Prostate gland (tissue), 2 donors: ENCODE results near the gene KHNYN. TPM values are rescaled to one million over a fixed set of nuclear protein-coding genes. Genes with fewer than 3 reads are reported as not detected.

Experiments
- DNase-seq: peaks from one replicate; pipeline ENCODE4 v3.0.0-alpha.2; 2019; ENCODE audit warnings: low spot score
- H3K27ac ChIP-seq, 2 donors: fragments of 200-600 bp; sonication (generic); 2 replicates each; pipeline ENCODE4 v1.5.1; 2017 to 2019
- H3K27me3 ChIP-seq: fragments of 200-600 bp; sonication (generic); replicated peaks from 2 replicates; pipeline ENCODE4 v1.5.1; 2019; ENCODE audit not compliant: insufficient read depth
- H3K36me3 ChIP-seq, 2 donors: fragments of 200-600 bp; sonication (generic); 1 replicate in 1 of 2; 2 replicates in 1 of 2; pipeline versions ENCODE4 v1.5.1 to v1.8.1; 2017 to 2019
- H3K4me1 ChIP-seq: fragments of 200-600 bp; sonication (generic); replicated peaks from 2 replicates; pipeline ENCODE4 v1.5.1; 2019
- H3K4me3 ChIP-seq, 2 donors: fragments of 200-600 bp; sonication (generic); 2 replicates each; pipeline ENCODE4 v1.5.1; 2017 to 2019
- H3K9me3 ChIP-seq: fragments of 200-600 bp; sonication (generic); 2 replicates; pipeline ENCODE4 v1.5.1; 2017
- CTCF ChIP-seq, 4 experiments: fragments of 200-600 bp in 2 of 4; fragments of 450-650 bp in 2 of 4; sonication (generic) in 2 of 4; IDR thresholded peaks; 1 replicate in 3 of 4; 2 replicates in 1 of 4; pipeline ENCODE4 v1.5.1; 2016 to 2019; ENCODE audit warnings: antibody characterized with exemption in 4 of 4, mild to moderate bottlenecking in 2 of 4, moderate library complexity in 2 of 4
- POLR2A ChIP-seq: fragments of 450-650 bp; IDR thresholded peaks from one replicate; pipeline ENCODE4 v1.6.1; 2016; ENCODE audit warnings: antibody characterized with exemption, mild to moderate bottlenecking
- POLR2AphosphoS5 ChIP-seq: sonication (generic); formaldehyde crosslinking; IDR thresholded peaks from one replicate; pipeline ENCODE4 v1.6.1; 2017; ENCODE audit warnings: antibody characterized with exemption
- WGBS: methylation state at CpG from one replicate; pipeline ENCODE4 v1.1.5; 2018; 5-methylcytosine and 5-hydroxymethylcytosine counted together
- intact Hi-C: fragments of 100-400 bp; cut with DNase I; formaldehyde crosslinking; loops from one replicate; pipeline ENCODE4 v1.14.2; 2022
- total RNA-seq, 2 donors: library from RNA; depleted of rRNA; stranded (reverse); fragments of >200 nt; gene quantifications; one replicate each; pipeline ENCODE4 v1.1.0, GENCODE V29; 2016

Gene KHNYN
- total RNA-seq, 2 donors from 2014 or later: 57.0 to 91.2 TPM

DNA sequence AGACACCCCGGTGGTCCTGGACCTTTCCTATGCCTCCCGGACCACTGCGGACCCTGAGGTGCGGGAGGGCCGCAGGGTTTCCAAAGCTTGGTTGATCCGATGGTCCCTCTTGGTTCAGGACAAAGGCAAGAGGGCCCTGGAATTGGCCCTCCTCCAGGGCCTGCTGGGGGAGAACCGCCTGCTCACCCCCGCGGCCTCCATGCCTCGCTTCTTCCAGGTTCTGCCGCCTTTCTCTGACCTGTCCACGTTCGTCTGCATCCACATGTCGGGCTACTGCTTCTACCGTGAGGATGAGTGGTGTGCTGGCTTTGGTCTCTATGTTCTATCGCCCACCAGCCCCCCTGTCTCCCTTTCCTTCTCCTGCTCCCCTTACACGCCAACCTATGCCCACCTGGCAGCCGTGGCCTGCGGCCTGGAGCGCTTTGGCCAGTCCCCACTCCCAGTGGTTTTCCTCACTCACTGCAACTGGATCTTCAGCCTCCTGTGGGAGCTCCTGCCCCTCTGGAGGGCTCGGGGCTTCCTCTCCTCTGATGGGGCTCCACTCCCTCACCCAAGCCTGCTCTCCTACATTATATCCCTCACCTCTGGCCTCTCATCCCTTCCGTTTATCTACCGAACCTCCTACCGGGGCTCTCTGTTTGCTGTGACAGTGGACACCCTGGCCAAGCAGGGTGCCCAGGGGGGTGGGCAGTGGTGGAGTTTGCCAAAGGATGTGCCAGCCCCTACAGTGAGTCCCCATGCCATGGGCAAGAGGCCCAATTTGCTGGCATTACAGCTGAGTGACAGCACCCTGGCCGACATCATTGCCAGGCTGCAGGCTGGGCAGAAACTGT lies 14.1 kb upstream of the KHNYN start:
- no peak overlapping the region for H3K4me3 ChIP-seq
- intact Hi-C loops: no loop called here
- no peaks in the 10 kb centered on the region for H3K36me3 ChIP-seq
- 82% methylated on average over 25 of the region's 25 CpGs for WGBS
- no peak for DNase-seq
- H3K4me1 ChIP-seq: no peaks in the 10 kb centered on the region
- no peak overlapping the region for H3K27ac ChIP-seq
- H3K9me3 ChIP-seq: no peaks in the 10 kb centered on the region
- H3K27me3 ChIP-seq: no peaks in the 10 kb centered on the region
- TF ChIP-seq POLR2A: no peak
- TF ChIP-seq POLR2AphosphoS5: no peak
- no peak for TF ChIP-seq CTCF (IDR thresholded peaks at IDR 0.05)

GRCh38 chr14:24416254-24416931 lies 13.4 kb upstream of the KHNYN start:
- H3K36me3 ChIP-seq: no peaks in the 10 kb centered on the region
- H3K4me3 ChIP-seq: no peak overlapping the region
- no peak overlapping the region for H3K27ac ChIP-seq
- WGBS: 79% methylated on average over 19 of the region's 19 CpGs
- no peaks in the 10 kb centered on the region for H3K4me1 ChIP-seq
- no peak for DNase-seq
- H3K9me3 ChIP-seq: no peaks in the 10 kb centered on the region
- H3K27me3 ChIP-seq: no peaks in the 10 kb centered on the region
- intact Hi-C loops: no loop called here
- TF ChIP-seq POLR2AphosphoS5: no peak
- TF ChIP-seq POLR2A: no peak
- TF ChIP-seq CTCF (IDR thresholded peaks at IDR 0.05): no peak

DNA sequence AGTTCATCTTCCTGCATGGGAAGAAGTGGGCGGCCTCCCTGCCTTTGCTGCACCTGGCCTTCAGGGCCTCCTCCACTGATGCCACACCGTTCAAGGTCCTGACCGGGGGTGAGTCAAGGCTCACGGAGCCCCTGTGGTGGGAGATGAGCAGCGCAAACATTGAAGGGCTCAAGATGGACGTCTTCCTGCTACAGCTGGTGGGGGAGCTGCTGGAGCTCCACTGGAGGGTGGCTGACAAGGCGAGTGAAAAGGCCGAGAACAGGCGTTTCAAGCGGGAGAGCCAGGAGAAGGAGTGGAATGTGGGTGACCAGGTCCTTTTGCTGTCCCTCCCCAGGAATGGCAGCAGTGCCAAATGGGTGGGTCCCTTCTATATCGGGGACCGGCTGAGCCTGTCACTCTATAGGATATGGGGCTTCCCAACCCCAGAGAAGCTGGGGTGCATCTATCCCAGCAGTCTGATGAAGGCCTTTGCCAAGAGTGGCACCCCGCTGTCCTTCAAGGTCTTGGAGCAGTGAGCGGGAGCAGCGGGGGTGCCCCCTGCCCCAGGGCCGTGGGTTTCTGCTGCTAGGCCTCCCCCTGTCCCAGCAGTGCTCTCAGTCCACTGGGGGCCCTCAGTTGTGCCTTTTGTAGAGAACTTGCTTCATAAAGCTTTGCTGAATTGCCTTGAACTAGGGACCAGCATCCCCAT lies 12.7 kb upstream of the KHNYN start:
- Histone ChIP-seq H3K4me3 (no peak overlapping the region), H3K9me3 (no peaks in the 10 kb centered on the region), H3K27me3 (no peaks in the 10 kb centered on the region), H3K36me3 (no peaks in the 10 kb centered on the region), H3K4me1 (no peaks in the 10 kb centered on the region), H3K27ac (no peak overlapping the region)
- intact Hi-C loops: no loop called here
- 81% methylated on average over 15 of the region's 16 CpGs for WGBS
- no peak for DNase-seq
- TF ChIP-seq POLR2AphosphoS5: no peak
- no peak for TF ChIP-seq POLR2A
- no peak for TF ChIP-seq CTCF (IDR thresholded peaks at IDR 0.05)

- H3K9me3 ChIP-seq: no peaks in the 10 kb centered on the region
- no peaks in the 10 kb centered on the region for H3K4me1 ChIP-seq
- no peaks in the 10 kb centered on the region for H3K27me3 ChIP-seq
- no peaks in the 10 kb centered on the region for H3K36me3 ChIP-seq
- no peak overlapping the region for H3K4me3 ChIP-seq
- TF ChIP-seq POLR2A: no peak
- TF ChIP-seq POLR2AphosphoS5: no peak
- TF ChIP-seq CTCF (IDR thresholded peaks at IDR 0.05): no peak
- no peak overlapping the region for H3K27ac ChIP-seq
- no peak for DNase-seq
- WGBS: 70% methylated on average over 6 of the region's 6 CpGs
- intact Hi-C loops: no loop called here
Observed at GRCh38 chr14:24417832-24418491, 11.8 kb upstream of the KHNYN start.
